ENCODE measurements around the gene LRPPRC. TPM values are rescaled to one million over a fixed set of nuclear protein-coding genes. Genes with fewer than 3 reads are reported as not detected.

The LRPPRC gene
- total and polyA plus RNA-seq, 9 of the 15 experiments (the other 6 are each of a cell fraction or from before 2014, with no cell fraction given): 41.5 to 214 (median 138) TPM

DNA sequence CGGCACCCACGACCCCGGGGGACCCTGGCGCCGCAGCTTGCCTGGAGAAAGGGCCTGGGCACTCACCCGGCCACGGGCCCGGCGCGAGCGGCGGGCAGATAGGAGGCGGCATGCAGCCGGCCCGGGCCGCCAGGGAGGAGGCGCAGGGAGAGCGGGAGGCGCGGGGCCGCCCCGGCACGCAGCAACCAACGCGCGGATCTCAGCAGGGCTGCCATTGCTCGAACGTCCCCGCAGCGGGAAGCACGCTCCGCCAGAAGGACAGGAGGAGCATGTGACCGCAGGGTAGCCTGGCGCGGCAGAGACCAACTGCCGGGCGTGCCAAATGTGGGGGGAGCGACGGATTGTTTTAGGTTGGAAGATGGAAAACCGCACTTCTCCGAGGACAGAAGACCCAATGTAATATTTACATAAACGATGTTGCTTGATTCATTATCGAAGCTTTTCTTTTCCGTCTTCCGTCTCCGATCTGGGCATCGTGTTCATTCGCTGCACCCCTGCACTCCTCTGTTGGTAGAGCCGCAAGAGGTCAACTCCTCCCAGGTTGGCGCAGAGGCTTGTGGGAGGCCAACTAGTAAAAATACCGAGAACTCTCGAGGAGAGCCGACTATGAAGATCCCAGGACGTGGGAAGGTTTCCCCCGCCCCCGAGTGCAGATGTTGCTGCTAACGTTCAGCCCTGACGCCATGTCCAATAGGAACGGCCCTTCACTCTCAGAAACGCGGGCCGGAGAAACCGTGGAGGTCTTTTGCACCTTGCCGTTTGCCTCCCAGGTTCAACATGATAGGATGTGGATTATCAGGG, at the start of gene LRPPRC (continued):
- TF ChIP-seq GTF2A2 (tag; IDR thresholded peaks at IDR 0.05): 0 out of 2 replicates have a peak, but pooled peaks have one; percentile 23
- TF ChIP-seq, protein P1, sequence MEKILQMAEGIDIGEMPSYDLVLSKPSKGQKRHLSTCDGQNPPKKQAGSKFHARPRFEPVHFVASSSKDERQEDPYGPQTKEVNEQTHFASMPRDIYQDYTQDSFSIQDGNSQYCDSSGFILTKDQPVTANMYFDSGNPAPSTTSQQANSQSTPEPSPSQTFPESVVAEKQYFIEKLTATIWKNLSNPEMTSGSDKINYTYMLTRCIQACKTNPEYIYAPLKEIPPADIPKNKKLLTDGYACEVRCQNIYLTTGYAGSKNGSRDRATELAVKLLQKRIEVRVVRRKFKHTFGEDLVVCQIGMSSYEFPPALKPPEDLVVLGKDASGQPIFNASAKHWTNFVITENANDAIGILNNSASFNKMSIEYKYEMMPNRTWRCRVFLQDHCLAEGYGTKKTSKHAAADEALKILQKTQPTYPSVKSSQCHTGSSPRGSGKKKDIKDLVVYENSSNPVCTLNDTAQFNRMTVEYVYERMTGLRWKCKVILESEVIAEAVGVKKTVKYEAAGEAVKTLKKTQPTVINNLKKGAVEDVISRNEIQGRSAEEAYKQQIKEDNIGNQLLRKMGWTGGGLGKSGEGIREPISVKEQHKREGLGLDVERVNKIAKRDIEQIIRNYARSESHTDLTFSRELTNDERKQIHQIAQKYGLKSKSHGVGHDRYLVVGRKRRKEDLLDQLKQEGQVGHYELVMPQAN (IDR thresholded peaks at IDR 0.05; ENCODE audit: borderline replicate concordance): peak; percentile 70
- TF ChIP-seq NFRKB (IDR thresholded peaks at IDR 0.05; ENCODE audit: low read depth): peak; percentile 86; the same call in 1 of the 2 replicates
- TF ChIP-seq TRIM24 (IDR thresholded peaks at IDR 0.05): peak in 1 of 2 experiments; percentile 28; a peak in 1 of 4 replicates
- TF ChIP-seq, protein P2, sequence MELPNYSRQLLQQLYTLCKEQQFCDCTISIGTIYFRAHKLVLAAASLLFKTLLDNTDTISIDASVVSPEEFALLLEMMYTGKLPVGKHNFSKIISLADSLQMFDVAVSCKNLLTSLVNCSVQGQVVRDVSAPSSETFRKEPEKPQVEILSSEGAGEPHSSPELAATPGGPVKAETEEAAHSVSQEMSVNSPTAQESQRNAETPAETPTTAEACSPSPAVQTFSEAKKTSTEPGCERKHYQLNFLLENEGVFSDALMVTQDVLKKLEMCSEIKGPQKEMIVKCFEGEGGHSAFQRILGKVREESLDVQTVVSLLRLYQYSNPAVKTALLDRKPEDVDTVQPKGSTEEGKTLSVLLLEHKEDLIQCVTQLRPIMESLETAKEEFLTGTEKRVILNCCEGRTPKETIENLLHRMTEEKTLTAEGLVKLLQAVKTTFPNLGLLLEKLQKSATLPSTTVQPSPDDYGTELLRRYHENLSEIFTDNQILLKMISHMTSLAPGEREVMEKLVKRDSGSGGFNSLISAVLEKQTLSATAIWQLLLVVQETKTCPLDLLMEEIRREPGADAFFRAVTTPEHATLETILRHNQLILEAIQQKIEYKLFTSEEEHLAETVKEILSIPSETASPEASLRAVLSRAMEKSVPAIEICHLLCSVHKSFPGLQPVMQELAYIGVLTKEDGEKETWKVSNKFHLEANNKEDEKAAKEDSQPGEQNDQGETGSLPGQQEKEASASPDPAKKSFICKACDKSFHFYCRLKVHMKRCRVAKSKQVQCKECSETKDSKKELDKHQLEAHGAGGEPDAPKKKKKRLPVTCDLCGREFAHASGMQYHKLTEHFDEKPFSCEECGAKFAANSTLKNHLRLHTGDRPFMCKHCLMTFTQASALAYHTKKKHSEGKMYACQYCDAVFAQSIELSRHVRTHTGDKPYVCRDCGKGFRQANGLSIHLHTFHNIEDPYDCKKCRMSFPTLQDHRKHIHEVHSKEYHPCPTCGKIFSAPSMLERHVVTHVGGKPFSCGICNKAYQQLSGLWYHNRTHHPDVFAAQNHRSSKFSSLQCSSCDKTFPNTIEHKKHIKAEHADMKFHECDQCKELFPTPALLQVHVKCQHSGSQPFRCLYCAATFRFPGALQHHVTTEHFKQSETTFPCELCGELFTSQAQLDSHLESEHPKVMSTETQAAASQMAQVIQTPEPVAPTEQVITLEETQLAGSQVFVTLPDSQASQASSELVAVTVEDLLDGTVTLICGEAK (IDR thresholded peaks at IDR 0.05): no peak
- TF ChIP-seq, protein P2 (CRISPR knock-in tag; IDR thresholded peaks at IDR 0.05): no peak
- peak; percentile 100 for TF ChIP-seq RBBP5 (IDR thresholded peaks at IDR 0.05; ENCODE audit: borderline replicate concordance, insufficient read depth, low read length, poor library complexity, severe bottlenecking)
- TF ChIP-seq ZNF24 (IDR thresholded peaks at IDR 0.05): no peak
- TF ChIP-seq ZNF239 (CRISPR knock-in tag; IDR thresholded peaks at IDR 0.05): no peak
- TF ChIP-seq, protein P3, sequence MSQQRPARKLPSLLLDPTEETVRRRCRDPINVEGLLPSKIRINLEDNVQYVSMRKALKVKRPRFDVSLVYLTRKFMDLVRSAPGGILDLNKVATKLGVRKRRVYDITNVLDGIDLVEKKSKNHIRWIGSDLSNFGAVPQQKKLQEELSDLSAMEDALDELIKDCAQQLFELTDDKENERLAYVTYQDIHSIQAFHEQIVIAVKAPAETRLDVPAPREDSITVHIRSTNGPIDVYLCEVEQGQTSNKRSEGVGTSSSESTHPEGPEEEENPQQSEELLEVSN (IDR thresholded peaks at IDR 0.05; ENCODE audit: borderline replicate concordance in 1 of 2, extremely low read depth in 1 of 2, insufficient read depth in 1 of 2, insufficient read length in 1 of 2, low read depth in 1 of 2, low read length in 1 of 2, poor library complexity in 1 of 2, severe bottlenecking in 1 of 2): peak; percentile 72 to 90
- no peak for TF ChIP-seq SNRNP70 (optimal IDR thresholded peaks at IDR 0.05; ENCODE audit: low read depth, low read length)
- TF ChIP-seq ZNF79 (CRISPR knock-in tag; IDR thresholded peaks at IDR 0.05; ENCODE audit: low read depth): no peak
- TF ChIP-seq MYBL2 (IDR thresholded peaks at IDR 0.05; ENCODE audit: low read depth): no peak
- no peak for TF ChIP-seq MYBL2 (CRISPR knock-in tag; IDR thresholded peaks at IDR 0.05; ENCODE audit: borderline replicate concordance)
- peak; percentile 25 to 49; a peak in 1 of 4 replicates for TF ChIP-seq RCOR1 (IDR thresholded peaks at IDR 0.05; ENCODE audit: borderline replicate concordance in 1 of 2, low read depth in 2 of 2, low read length in 2 of 2)

Measured in K562 (cell line).